ENCODE results near the gene ADAMTS17.

DNA sequence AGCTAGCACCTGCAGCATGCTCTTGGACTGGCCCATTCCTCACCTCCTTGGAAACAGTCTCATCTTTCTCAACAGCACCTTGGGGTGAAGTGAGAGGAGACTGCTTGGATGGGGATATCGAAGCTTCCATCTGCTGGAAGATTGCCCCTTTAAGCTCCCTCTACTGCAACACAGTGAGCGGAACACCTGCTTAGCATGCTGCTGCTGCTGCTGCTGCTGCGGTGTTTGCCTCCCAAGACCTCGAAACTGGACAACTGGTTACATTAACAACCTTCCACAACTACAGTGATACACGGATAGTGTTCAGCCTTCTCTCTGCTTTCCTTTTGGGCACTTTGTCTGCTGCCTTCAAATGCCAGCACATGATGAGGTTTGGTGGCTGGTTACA is 354.7 kb downstream of the ADAMTS17 start:
- TF ChIP-seq, protein P1, sequence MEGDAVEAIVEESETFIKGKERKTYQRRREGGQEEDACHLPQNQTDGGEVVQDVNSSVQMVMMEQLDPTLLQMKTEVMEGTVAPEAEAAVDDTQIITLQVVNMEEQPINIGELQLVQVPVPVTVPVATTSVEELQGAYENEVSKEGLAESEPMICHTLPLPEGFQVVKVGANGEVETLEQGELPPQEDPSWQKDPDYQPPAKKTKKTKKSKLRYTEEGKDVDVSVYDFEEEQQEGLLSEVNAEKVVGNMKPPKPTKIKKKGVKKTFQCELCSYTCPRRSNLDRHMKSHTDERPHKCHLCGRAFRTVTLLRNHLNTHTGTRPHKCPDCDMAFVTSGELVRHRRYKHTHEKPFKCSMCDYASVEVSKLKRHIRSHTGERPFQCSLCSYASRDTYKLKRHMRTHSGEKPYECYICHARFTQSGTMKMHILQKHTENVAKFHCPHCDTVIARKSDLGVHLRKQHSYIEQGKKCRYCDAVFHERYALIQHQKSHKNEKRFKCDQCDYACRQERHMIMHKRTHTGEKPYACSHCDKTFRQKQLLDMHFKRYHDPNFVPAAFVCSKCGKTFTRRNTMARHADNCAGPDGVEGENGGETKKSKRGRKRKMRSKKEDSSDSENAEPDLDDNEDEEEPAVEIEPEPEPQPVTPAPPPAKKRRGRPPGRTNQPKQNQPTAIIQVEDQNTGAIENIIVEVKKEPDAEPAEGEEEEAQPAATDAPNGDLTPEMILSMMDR (IDR thresholded peaks at IDR 0.05; ENCODE audit: low read depth, low read length, poor library complexity, severe bottlenecking): no peak
- no peak for TF ChIP-seq EZH2phosphoT487 (IDR thresholded peaks at IDR 0.05; ENCODE audit: borderline replicate concordance, low read length)

All from DOHH2 (cell line).